NCI-H128 (cell line): ENCODE measurements around the gene MEF2C.
"Not testable (repeated sequence)": the region's sequence is repeated elsewhere in the genome, so short reads cannot be mapped to it uniquely, and the experiment has no call there.

ENCODE experiments used
- DNase-seq: peaks from one replicate; lab custom pipeline; 2025; ENCODE audit not compliant: unreplicated experiment; lab: John Stamatoyannopoulos, UW

The MEF2C gene

GRCh38 chr5:88863523-88863922, 19.5 kb downstream of the MEF2C start:
- DNase-seq, result no peak

- no peak for DNase-seq
Observed at GRCh38 chr5:88862547-88863175, 20.3 kb downstream of the MEF2C start.

GRCh38 chr5:88861231-88861630, 21.8 kb downstream of the MEF2C start:
- no peak for DNase-seq

- no peak for DNase-seq
Observed at GRCh38 chr5:88860501-88860900, 22.5 kb downstream of the MEF2C start.

GRCh38 chr5:88858392-88858791, 24.6 kb downstream of the MEF2C start:
- no peak for DNase-seq

- DNase-seq, result not testable (repeated sequence)
Observed at GRCh38 chr5:88856381-88856780, 26.6 kb downstream of the MEF2C start.

- no peak for DNase-seq
Observed at GRCh38 chr5:88854769-88855168, 28.2 kb downstream of the MEF2C start.

- DNase-seq, result no peak
Observed at GRCh38 chr5:88847420-88847819, 35.6 kb downstream of the MEF2C start.

GRCh38 chr5:88846434-88846833, 36.5 kb downstream of the MEF2C start:
- no peak for DNase-seq

GRCh38 chr5:88845081-88845697, 37.8 kb downstream of the MEF2C start:
- no peak for DNase-seq

- no peak for DNase-seq
Observed at GRCh38 chr5:88842784-88843183, 40.2 kb downstream of the MEF2C start.

- DNase-seq, result no peak
Observed at GRCh38 chr5:88841212-88841611, 41.8 kb downstream of the MEF2C start.

- no peak for DNase-seq
Observed at GRCh38 chr5:88840495-88840894, 42.5 kb downstream of the MEF2C start.

GRCh38 chr5:88839238-88839637, 43.7 kb downstream of the MEF2C start:
- no peak for DNase-seq

GRCh38 chr5:88838500-88838899, 44.5 kb downstream of the MEF2C start:
- DNase-seq, result no peak

GRCh38 chr5:88837817-88838216, 45.2 kb downstream of the MEF2C start:
- no peak for DNase-seq

- DNase-seq, result no peak
Observed at GRCh38 chr5:88837222-88837621, 45.8 kb downstream of the MEF2C start.

- DNase-seq, result no peak
Observed at GRCh38 chr5:88836195-88836838, 46.7 kb downstream of the MEF2C start.

GRCh38 chr5:88834499-88834898, 48.5 kb downstream of the MEF2C start:
- no peak for DNase-seq

GRCh38 chr5:88834131-88834462, 48.9 kb downstream of the MEF2C start:
- DNase-seq, result no peak

GRCh38 chr5:88833371-88834130, 49.4 kb downstream of the MEF2C start:
- DNase-seq, result no peak

GRCh38 chr5:88831816-88832215, 51.2 kb downstream of the MEF2C start:
- no peak for DNase-seq
